H9 (cell line): ENCODE results near the gene SOX13. TPM values are rescaled to one million over a fixed set of nuclear protein-coding genes. Genes with fewer than 3 reads are reported as not detected.

ENCODE experiments used
- DNase-seq: peaks from one replicate; pipeline ENCODE4 v3.0.0-alpha.2; 2017
- H2AFZ ChIP-seq: one replicate; pipeline ENCODE4 v1.6.1; 2013; ENCODE audit warnings: mild to moderate bottlenecking, low read length, control low read depth, moderate library complexity
- H2AK5ac ChIP-seq: 2 replicates; pipeline ENCODE4 v1.6.1; 2013; ENCODE audit warnings: low read length, control low read depth, mixed read lengths; ENCODE audit not compliant: insufficient read length
- H2BK120ac ChIP-seq: one replicate; pipeline ENCODE4 v1.6.1; 2013; ENCODE audit warnings: low read depth, mild to moderate bottlenecking, low read length, control low read depth, inconsistent platforms; ENCODE audit not compliant: poor library complexity, severe bottlenecking
- H2BK12ac ChIP-seq: 2 replicates; pipeline ENCODE4 v1.6.1; 2013; ENCODE audit warnings: low read length, control low read depth, mixed read lengths, low read depth; ENCODE audit not compliant: insufficient read length
- H2BK15ac ChIP-seq: 2 replicates; pipeline ENCODE4 v1.6.1; 2013; ENCODE audit warnings: low read depth, low read length, control low read depth
- H2BK20ac ChIP-seq: one replicate; pipeline ENCODE4 v1.6.1; 2013; ENCODE audit warnings: low read depth, mild to moderate bottlenecking, low read length, control low read depth, inconsistent platforms; ENCODE audit not compliant: poor library complexity, severe bottlenecking
- H2BK5ac ChIP-seq: 2 replicates; pipeline ENCODE4 v1.6.1; 2013; ENCODE audit warnings: low read length, control low read depth, mixed read lengths; ENCODE audit not compliant: insufficient read length
- H3K14ac ChIP-seq: 2 replicates; pipeline ENCODE4 v1.6.1; 2013; ENCODE audit warnings: low read length, control low read depth; ENCODE audit not compliant: insufficient read depth
- H3K18ac ChIP-seq: 2 replicates; pipeline ENCODE4 v1.6.1; 2013; ENCODE audit warnings: low read depth, mild to moderate bottlenecking, mixed read lengths, low read length, control low read depth; ENCODE audit not compliant: insufficient read length
- H3K23ac ChIP-seq: 2 replicates; pipeline ENCODE4 v1.6.1; 2013; ENCODE audit warnings: low read length, control low read depth, mixed read lengths, low read depth; ENCODE audit not compliant: insufficient read length
- H3K23me2 ChIP-seq: 2 replicates; pipeline ENCODE4 v1.6.1; 2013; ENCODE audit warnings: low read depth, mild to moderate bottlenecking, mixed read lengths, low read length, control low read depth; ENCODE audit not compliant: insufficient read length, poor library complexity, severe bottlenecking
- H3K27ac ChIP-seq: 2 replicates; pipeline ENCODE4 v1.5.1; 2013; ENCODE audit warnings: low read length, control low read depth, mixed read lengths, low read depth; ENCODE audit not compliant: insufficient read length
- H3K27me3 ChIP-seq: 2 replicates; pipeline ENCODE4 v1.6.1; 2013; ENCODE audit warnings: low read length, control low read depth, inconsistent platforms; ENCODE audit not compliant: insufficient read depth
- H3K4ac ChIP-seq: 2 replicates; pipeline ENCODE4 v1.6.1; 2013; ENCODE audit warnings: low read depth, mild to moderate bottlenecking, control low read depth, inconsistent platforms, low read length, moderate library complexity
- H3K4me1 ChIP-seq: 2 replicates; pipeline ENCODE4 v1.6.1; 2013; ENCODE audit warnings: low read length, control low read depth, inconsistent platforms; ENCODE audit not compliant: insufficient read depth
- H3K4me2 ChIP-seq: 2 replicates; pipeline ENCODE4 v1.6.1; 2013; ENCODE audit warnings: low read length, control low read depth, mixed read lengths; ENCODE audit not compliant: insufficient read length, insufficient read depth
- H3K56ac ChIP-seq: 2 replicates; pipeline ENCODE4 v1.6.1; 2013; ENCODE audit warnings: low read depth, mild to moderate bottlenecking, mixed read lengths, low read length, control low read depth; ENCODE audit not compliant: insufficient read length
- H3K79me1 ChIP-seq: 2 replicates; pipeline ENCODE4 v1.6.1; 2013; ENCODE audit warnings: low read depth, mild to moderate bottlenecking, moderate library complexity, low read length, control low read depth, inconsistent platforms; ENCODE audit not compliant: insufficient read depth, poor library complexity, severe bottlenecking
- H3K79me2 ChIP-seq: 2 replicates; pipeline ENCODE4 v1.6.1; 2013; ENCODE audit warnings: low read length, control low read depth, inconsistent platforms; ENCODE audit not compliant: insufficient read depth
- H3K9ac ChIP-seq: 2 replicates; pipeline ENCODE4 v1.6.1; 2013; ENCODE audit warnings: low read length, control low read depth, mixed read lengths; ENCODE audit not compliant: insufficient read length; ENCODE audit errors: extremely low read depth
- H3K9me3 ChIP-seq: one replicate; pipeline ENCODE4 v1.6.1; 2013; ENCODE audit warnings: low read depth, low read length, inconsistent platforms; ENCODE audit not compliant: control insufficient read depth
- H3T11ph ChIP-seq: one replicate; pipeline ENCODE4 v1.6.1; 2013; ENCODE audit warnings: mild to moderate bottlenecking, low read length, control low read depth, inconsistent platforms
- H4K20me1 ChIP-seq: one replicate; pipeline ENCODE4 v1.6.1; 2013; ENCODE audit not compliant: control insufficient read depth, insufficient read length, insufficient read depth
- H4K5ac ChIP-seq: 2 replicates; pipeline ENCODE4 v1.6.1; 2013; ENCODE audit warnings: low read depth, mild to moderate bottlenecking, mixed read lengths, low read length, control low read depth; ENCODE audit not compliant: insufficient read length
- H4K8ac ChIP-seq: replicated peaks from 2 replicates; pipeline ENCODE4 v1.6.1; 2013; ENCODE audit warnings: low read length, control low read depth, mixed read lengths, low read depth; ENCODE audit not compliant: insufficient read length
- H4K91ac ChIP-seq: 2 replicates; pipeline ENCODE4 v1.6.1; 2013; ENCODE audit warnings: low read depth, mild to moderate bottlenecking, moderate library complexity, mixed read lengths, low read length, control low read depth; ENCODE audit not compliant: insufficient read length
- H3K27ac Mint-ChIP-seq, 3 experiments: 2 replicates in 2 of 3; 3 replicates in 1 of 3; pipeline ENCODE4 v1.8.0; 2020 to 2021; ENCODE audit warnings: mixed read lengths in 3 of 3, mild to moderate bottlenecking in 1 of 3, moderate library complexity in 1 of 3
- H3K27me3 Mint-ChIP-seq: 2 replicates; pipeline ENCODE4 v1.8.0; 2021; ENCODE audit warnings: low read depth, mild to moderate bottlenecking, moderate library complexity, mixed read lengths
- H3K36me3 Mint-ChIP-seq, 3 experiments: 2 replicates in 2 of 3; 3 replicates in 1 of 3; pipeline ENCODE4 v1.8.0; 2020 to 2021; ENCODE audit warnings: low read depth in 3 of 3, mixed read lengths in 3 of 3; ENCODE audit not compliant: insufficient read depth in 1 of 3
- H3K4me1 Mint-ChIP-seq, 2 experiments: 2 replicates each; pipeline ENCODE4 v1.8.0; 2020; ENCODE audit warnings: mixed read lengths in 2 of 2
- H3K4me3 Mint-ChIP-seq, 2 experiments: 2 replicates in 1 of 2; 3 replicates in 1 of 2; pipeline ENCODE4 v1.8.0; 2020 to 2021; ENCODE audit warnings: mild to moderate bottlenecking in 2 of 2, mixed read lengths in 2 of 2, moderate library complexity in 1 of 2
- H3K9me3 Mint-ChIP-seq, 2 experiments: 2 replicates in 1 of 2; 3 replicates in 1 of 2; pipeline ENCODE4 v1.8.0; 2020; ENCODE audit warnings: mild to moderate bottlenecking in 2 of 2, mixed read lengths in 2 of 2, moderate library complexity in 1 of 2
- CTCF ChIP-seq: fragments of 200-600 bp; sonication (generic); conservative IDR thresholded peaks from 3 replicates; pipeline ENCODE4 v1.8.0; 2021; ENCODE audit warnings: antibody characterized with exemption, mild to moderate bottlenecking
- WGBS: extraction: QIAGEN DNeasy Blood & Tissue Kit; methylation state at CpG from one replicate; pipeline ENCODE4 v1.1.7; 2013; ENCODE audit warnings: missing lambda C conversion rate, low lambda C conversion rate, mixed read lengths; ENCODE audit not compliant: insufficient read length; ENCODE audit errors: extremely low coverage; 5-methylcytosine and 5-hydroxymethylcytosine counted together
- total RNA-seq: library from RNA; stranded (reverse); gene quantifications from 2 replicates; pipeline ENCODE4 v1.2.1, GENCODE V29; 2021

SOX13 gene
- total RNA-seq, 1 experiment from 2014 or later: 120 TPM

GRCh38 chr1:204079608-204079999, 6.7 kb downstream of the SOX13 start:
- DNase-seq: peak; percentile 89
- Mint-ChIP-seq H3K27ac (peak overlapping the region; percentile 97 to 100 (median 99)), H3K4me3 (peak overlapping the region; percentile 34 to 70), H3K27me3 (peaks cover 3% of the 10 kb centered on the region), H3K36me3 (peaks cover 6 to 14% (median 12%) of the 10 kb centered on the region in 3 experiments), H3K9me3 (no peaks in the 10 kb centered on the region), H3K4me1 (peaks cover 82 to 87% of the 10 kb centered on the region in 2 experiments)
- Histone ChIP-seq H2BK20ac (no peak overlapping the region), H3K79me1 (no peaks in the 10 kb centered on the region), H2AK5ac (no peak overlapping the region), H3K18ac (peak overlapping the region; percentile 1), H3K56ac (no peak overlapping the region), H4K5ac (no peak overlapping the region), H3K9ac (no peak overlapping the region), H4K91ac (no peak overlapping the region), H3K14ac (no peak overlapping the region), H3K27ac (peak overlapping the region; percentile 83), H3K4ac (no peak overlapping the region), H2BK15ac (no peak overlapping the region), H3T11ph (no peak overlapping the region), H2BK12ac (no peak overlapping the region), H4K8ac (no peak overlapping the region), H3K4me2 (peak overlapping the region; percentile 11), H3K23me2 (peaks cover 14% of the 10 kb centered on the region), H3K79me2 (peaks cover 51% of the 10 kb centered on the region; the same call in 1 of the 2 replicates), H2AFZ (no peak overlapping the region), H2BK5ac (peak overlapping the region; percentile 7), H3K4me1 (peaks cover 35% of the 10 kb centered on the region; the same call in 1 of the 2 replicates), H3K27me3 (no peaks in the 10 kb centered on the region), H2BK120ac (no peak overlapping the region), H3K9me3 (no peaks in the 10 kb centered on the region), H3K23ac (no peak overlapping the region), H4K20me1 (no peaks in the 10 kb centered on the region)
- TF ChIP-seq CTCF: no peak
- no CpG with 5 or more reads among the region's 3 CpGs for WGBS
